ENCODE results near the gene MFSD12. TPM values are rescaled to one million over a fixed set of nuclear protein-coding genes. Genes with fewer than 3 reads are reported as not detected.

MFSD12 gene
- total RNA-seq, 4 donors from 2014 or later: 22.1 to 94.1 (median 42.2) TPM

GRCh38 chr19:3523361-3524077 is 33.9 kb downstream of the MFSD12 start:
- H3K36me3 ChIP-seq: peaks cover 0 to 90% of the 10 kb centered on the region in 2 donors

GRCh38 chr19:3522421-3523360 is 34.7 kb downstream of the MFSD12 start:
- no peak for TF ChIP-seq POLR2AphosphoS5 (IDR thresholded peaks at IDR 0.05)
- no peak for TF ChIP-seq EP300 (IDR thresholded peaks at IDR 0.05)
- TF ChIP-seq CTCF (IDR thresholded peaks at IDR 0.05): no peak
- no peak for TF ChIP-seq POLR2A (IDR thresholded peaks at IDR 0.05)
- H3K27ac ChIP-seq: no peak overlapping the region
- ATAC-seq: no peak
- H3K4me3 ChIP-seq: no peak overlapping the region
- H3K27me3 ChIP-seq: no peaks in the 10 kb centered on the region
- WGBS, 2 donors (ENCODE audit: low coverage in 1 of 2): 100% methylated on average over 1 of the region's 40 CpGs; no CpG with 5 or more reads in 1 of the 2 donors
- H3K9me3 ChIP-seq: no peaks in the 10 kb centered on the region
- peaks cover 0 to 82% of the 10 kb centered on the region in 2 donors for H3K36me3 ChIP-seq
- peaks cover 0 to 21% (median 0%) of the 10 kb centered on the region in 3 donors for H3K4me1 ChIP-seq

More at GRCh38 chr19:3523361-3524077, 33.9 kb downstream of the MFSD12 start:
- no peaks in the 10 kb centered on the region for H3K9me3 ChIP-seq
- H3K4me3 ChIP-seq: no peak overlapping the region
- H3K27me3 ChIP-seq: no peaks in the 10 kb centered on the region
- TF ChIP-seq CTCF (IDR thresholded peaks at IDR 0.05) (no peak), EP300 (IDR thresholded peaks at IDR 0.05) (no peak), POLR2AphosphoS5 (IDR thresholded peaks at IDR 0.05) (no peak), POLR2A (IDR thresholded peaks at IDR 0.05) (no peak)
- peaks cover 0 to 13% (median 0%) of the 10 kb centered on the region in 3 donors for H3K4me1 ChIP-seq
- no peak overlapping the region for H3K27ac ChIP-seq
- no peak for ATAC-seq
- WGBS, 2 donors (ENCODE audit: low coverage in 1 of 2): no CpG with 5 or more reads among the region's 21 CpGs

GRCh38 chr19:3521104-3521445 is 36.3 kb downstream of the MFSD12 start:
- 88% methylated on average over 4 of the region's 7 CpGs; no CpG with 5 or more reads in 1 of the 2 donors for WGBS, 2 donors (ENCODE audit: low coverage in 1 of 2)
- Histone ChIP-seq H3K4me3 (no peak overlapping the region), H3K9me3 (no peaks in the 10 kb centered on the region), H3K27me3 (no peaks in the 10 kb centered on the region), H3K27ac (no peak overlapping the region), H3K4me1 (peaks cover 0 to 36% (median 0%) of the 10 kb centered on the region in 3 donors), H3K36me3 (peaks cover 0 to 66% of the 10 kb centered on the region in 2 donors)
- ATAC-seq: no peak
- TF ChIP-seq POLR2A (IDR thresholded peaks at IDR 0.05) (no peak), EP300 (IDR thresholded peaks at IDR 0.05) (no peak), POLR2AphosphoS5 (IDR thresholded peaks at IDR 0.05) (no peak), CTCF (IDR thresholded peaks at IDR 0.05) (no peak)

- Histone ChIP-seq H3K36me3 (peaks cover 0 to 60% of the 10 kb centered on the region in 2 donors), H3K9me3 (no peaks in the 10 kb centered on the region), H3K27ac (no peak overlapping the region), H3K27me3 (no peaks in the 10 kb centered on the region), H3K4me3 (no peak overlapping the region), H3K4me1 (peaks cover 0 to 41% (median 0%) of the 10 kb centered on the region in 3 donors)
- ATAC-seq: no peak
- TF ChIP-seq CTCF (IDR thresholded peaks at IDR 0.05) (no peak), POLR2AphosphoS5 (IDR thresholded peaks at IDR 0.05) (no peak), EP300 (IDR thresholded peaks at IDR 0.05) (no peak), POLR2A (IDR thresholded peaks at IDR 0.05) (no peak)
- WGBS, 2 donors (ENCODE audit: low coverage in 1 of 2): 72 to 90% methylated on average over 3 to 4 of the region's 37 CpGs
Observed at GRCh38 chr19:3520166-3521103, 37.0 kb downstream of the MFSD12 start.

Measured in gastroesophageal sphincter (tissue), 4 donors.